NCI-H69 (cell line): ENCODE measurements around the gene ZNF618.

Experiments used
- DNase-seq: peaks from one replicate; lab custom pipeline; 2025; lab: John Stamatoyannopoulos, UW

The ZNF618 gene

DNA sequence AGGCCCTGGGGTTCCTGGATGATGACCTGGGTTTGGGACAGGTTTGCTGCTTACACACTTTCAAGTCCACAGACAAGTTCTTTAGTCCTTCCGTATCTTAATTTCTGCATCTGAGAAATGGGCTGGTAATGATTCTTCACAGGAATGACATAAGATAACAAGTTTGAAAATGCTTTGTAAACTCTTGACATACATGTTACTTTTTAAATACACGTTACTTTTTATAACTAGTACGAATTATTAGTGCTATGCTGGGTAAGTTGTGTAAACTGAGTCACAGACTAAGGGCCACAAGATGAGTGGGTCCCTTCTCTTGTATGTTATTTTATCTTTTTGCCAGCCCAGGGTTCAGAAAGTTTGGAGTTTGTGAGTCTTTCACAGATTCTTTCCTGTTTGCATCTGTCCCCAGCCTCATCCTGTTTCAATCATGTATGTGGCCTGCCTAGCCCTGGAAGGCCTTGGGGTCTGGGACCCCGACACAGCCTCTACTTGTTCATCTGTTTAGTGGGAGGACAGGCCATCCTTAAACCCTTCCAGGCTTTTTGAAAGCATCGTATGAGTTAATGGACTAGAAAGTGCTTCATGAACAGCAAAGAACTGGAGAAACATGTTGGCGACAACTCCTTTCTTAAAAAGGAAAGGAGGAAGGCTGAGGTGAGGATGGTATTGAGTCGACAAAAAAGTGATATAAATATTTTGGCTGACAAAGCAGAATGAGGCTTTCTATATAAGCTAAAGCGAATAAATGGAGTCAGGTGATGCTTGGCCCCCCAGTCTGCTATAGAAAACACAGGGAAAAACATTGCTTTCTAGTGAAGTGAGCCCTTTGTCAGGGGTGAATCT lies 9.3 kb downstream of the ZNF618 start:
- no peak for DNase-seq

DNA sequence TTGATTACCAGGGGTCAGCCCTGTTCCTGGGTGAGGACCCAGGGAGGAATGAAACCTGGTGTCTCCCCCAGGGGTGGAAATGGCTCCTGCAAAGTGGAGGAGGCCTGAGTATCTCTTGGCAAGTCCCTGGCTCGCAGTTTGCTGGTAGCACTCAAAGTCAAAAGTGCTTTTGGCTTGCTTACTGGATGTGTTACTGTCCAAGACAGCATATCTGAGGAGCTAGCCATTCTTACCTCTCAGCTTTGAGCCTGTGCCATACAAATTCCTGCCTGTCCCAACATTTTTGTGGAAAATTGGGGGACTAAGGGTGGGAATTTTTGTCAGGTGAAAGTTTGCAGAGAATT lies 9.9 kb downstream of the ZNF618 start:
- DNase-seq = no peak

DNA sequence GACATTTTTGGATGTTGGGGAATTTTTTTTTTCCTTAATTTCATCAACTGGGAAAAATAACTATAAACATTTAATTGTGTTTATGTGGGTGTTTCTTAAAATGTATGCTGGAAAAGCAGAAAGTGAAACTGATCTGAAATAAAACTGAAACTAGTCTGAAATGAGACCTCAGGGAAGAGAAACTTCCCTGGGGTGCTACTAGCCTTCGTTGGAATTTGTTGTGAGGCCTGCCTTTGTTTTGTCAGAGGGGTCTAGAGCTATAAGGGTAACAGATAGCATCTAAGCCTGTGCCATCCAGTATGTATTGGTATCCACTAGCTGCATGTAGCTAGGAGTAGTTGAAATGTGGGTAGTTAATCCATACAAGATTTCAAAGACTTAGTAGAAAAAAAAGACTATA lies 10.4 kb downstream of the ZNF618 start:
- DNase-seq = no peak

GRCh38 chr9:113886933-113887332 lies 10.8 kb downstream of the ZNF618 start:
- no peak for DNase-seq

- DNase-seq = no peak
Measured at GRCh38 chr9:113887436-113887835, 11.3 kb downstream of the ZNF618 start.

DNA sequence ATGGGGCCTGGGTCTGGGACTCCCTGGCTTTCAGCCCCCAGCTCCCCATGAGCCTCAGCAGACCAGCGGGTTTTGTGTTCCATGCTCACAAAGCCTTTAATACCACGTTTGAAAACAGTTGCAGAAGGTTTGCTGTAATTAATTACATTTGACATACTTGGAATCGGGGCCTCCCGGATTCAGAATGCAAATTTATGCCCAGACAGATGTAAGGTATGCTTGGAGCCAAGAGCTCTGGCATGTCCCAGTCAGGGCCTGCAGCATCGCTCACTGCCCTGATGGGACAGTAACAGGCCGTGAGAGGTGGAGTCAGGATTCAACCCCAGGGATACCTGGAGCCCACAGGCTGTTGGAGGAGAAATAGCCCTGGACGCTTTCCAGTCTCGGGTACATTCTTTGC lies 12.2 kb downstream of the ZNF618 start:
- no peak for DNase-seq

DNA sequence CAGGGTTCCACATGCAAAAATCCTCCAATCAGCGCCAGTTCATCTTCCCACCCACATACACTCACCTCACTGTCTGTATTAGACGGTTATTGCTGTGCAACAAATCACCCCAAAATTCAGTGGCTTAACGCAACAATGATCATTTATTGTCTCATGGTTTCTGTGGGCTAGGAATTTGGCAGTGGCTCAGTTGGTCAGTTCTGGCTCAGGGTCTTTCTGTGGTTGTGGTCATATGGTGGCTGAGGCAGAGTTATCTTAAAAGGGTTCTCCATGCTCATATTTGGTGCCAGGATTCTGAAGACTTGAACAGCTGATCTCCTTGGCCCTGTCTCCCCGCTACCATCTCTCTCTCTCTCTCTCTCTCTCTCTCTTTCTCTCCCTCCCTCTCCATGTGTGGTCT lies 12.9 kb downstream of the ZNF618 start:
- DNase-seq = no peak

DNA sequence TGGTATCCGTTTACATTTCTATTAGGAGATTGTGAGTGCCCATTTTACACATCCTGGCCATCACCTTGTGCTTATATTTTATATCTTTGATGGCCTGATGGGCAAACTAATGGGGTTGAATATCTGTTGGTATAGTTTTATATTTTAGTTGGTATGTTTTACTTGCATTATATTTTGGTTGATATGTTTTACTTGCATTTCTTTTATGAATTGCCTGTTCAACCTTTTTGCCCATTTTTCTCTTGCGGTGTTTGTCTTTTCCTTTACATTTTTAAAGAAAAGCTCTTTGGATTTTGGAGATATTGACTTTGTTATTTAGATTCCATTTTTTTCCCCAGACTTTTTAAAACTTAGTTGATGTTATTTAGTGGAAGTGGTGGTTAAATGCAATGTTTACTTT lies 14.6 kb downstream of the ZNF618 start:
- DNase-seq = no peak

- no peak for DNase-seq
Measured at GRCh38 chr9:113892861-113893491, 16.9 kb downstream of the ZNF618 start.

GRCh38 chr9:113894166-113894565 lies 18.1 kb downstream of the ZNF618 start:
- DNase-seq = no peak

- no peak for DNase-seq
Measured at GRCh38 chr9:113895526-113895925, 19.4 kb downstream of the ZNF618 start.

DNA sequence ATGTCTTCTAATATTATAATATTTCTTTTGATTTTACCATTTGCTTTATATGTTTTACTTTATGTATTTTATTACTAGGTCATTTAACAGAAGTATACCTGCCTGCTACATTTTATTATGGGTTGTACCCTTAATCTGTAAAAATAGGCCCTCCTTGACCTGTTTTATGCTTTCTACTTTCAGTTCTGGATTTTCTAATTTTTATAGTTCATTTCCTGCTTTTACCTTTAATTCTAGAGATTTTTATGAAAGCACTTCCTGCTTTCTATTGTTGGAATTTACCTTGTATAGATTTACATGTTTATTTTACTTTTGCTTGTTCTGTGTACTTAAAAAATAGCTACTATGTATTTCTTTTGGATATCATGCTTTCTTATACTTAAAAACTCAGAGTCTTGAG lies 20.6 kb downstream of the ZNF618 start:
- DNase-seq = no peak

DNA sequence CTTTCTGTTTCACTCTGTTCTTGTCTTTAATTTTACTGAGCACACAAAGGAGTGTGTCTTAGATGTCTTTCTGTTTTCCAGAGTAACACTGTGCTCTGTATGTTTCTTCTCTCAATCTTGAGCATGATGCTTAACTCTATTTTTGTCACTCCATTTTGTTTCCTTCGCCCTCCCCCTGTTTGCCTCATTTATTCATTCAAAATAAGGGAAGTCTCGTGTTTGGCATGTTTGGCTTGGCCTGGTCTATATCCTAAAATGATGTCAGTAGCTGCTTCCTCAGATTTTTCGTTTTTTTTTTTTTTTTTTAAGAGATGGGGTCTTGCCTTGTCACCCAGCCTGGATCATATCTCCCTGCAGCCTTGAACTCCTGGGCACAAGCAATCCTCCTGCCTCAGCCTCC lies 22.0 kb downstream of the ZNF618 start:
- no peak for DNase-seq

- DNase-seq = no peak
Measured at GRCh38 chr9:113898596-113898995, 22.5 kb downstream of the ZNF618 start.

DNA sequence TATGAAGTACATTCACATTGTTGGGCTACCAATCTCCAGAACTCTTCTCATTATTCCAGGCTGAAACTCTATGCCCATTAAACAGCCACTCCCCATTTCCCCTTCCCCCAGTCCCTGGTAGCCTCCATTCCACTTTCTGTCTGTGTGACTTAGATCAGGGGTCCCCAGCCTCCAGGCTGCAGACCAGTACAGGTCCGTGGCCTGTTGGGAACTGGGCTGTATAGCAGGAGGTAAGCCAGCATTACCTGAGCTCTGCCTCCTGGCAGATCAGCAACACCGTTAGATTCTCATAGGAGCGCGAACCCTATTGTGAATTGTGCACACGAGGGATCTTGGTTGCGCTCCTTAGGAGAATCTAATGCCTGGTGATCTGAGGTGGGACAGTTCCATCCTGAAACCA lies 23.1 kb downstream of the ZNF618 start:
- no peak for DNase-seq

- DNase-seq = no peak
Measured at GRCh38 chr9:113901221-113901688, 25.1 kb downstream of the ZNF618 start.

- no peak for DNase-seq
Measured at GRCh38 chr9:113903514-113904077, 27.5 kb downstream of the ZNF618 start.

DNA sequence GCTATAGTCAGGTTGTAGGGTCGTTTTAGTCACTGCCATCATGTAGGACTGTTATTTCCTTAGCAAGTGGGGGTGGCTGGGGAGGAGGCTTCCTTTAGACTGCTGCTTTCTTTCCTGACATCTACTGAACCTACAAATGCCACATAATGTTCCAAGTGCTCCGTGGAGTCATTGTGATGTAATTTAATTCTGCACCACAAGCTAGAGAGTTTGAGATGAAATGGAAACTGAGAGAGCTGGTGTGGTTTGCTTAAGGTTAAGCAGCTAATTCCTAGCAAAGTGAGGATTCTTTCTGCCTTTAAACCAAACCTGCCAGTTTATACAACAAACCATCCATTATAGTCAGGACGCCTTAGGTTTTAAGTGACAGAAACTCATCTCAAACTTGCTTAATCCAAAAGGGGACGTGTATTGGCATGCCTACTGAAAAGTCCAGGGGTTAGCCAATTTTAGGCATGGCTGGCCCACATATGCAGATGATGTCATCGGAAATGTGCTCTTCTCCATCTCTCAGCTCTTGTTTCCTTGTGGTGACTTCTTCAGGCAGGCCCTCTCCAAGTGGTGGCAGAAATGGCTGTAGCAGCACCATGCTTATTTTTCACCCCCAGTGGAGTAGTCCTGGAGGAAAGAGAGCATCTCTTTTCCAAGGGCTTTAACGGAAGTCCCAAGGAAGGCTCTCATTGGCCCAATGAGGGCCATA lies 30.5 kb downstream of the ZNF618 start:
- no peak for DNase-seq

GRCh38 chr9:113907282-113907681 lies 31.2 kb downstream of the ZNF618 start:
- no peak for DNase-seq

DNA sequence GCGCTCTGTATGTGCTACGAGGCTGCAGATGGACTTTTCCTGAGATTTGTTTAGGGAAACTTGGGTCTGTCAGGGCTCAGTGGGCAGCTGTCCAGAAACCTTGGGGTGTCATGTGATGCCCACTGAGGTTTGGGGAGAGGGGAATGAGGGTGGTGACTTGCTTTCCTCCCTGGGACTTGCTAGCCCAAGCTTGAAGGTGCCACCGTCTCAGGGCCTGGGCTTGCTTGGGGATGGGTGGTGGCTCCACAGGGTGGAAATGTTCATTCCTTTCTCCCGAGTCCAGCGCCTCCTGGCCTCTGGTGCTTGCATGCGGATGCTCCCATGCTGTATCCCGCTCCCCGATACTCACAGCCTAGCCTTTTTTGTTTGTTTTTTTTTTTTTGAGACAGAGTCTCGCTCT lies 33.3 kb downstream of the ZNF618 start:
- DNase-seq = no peak

DNA sequence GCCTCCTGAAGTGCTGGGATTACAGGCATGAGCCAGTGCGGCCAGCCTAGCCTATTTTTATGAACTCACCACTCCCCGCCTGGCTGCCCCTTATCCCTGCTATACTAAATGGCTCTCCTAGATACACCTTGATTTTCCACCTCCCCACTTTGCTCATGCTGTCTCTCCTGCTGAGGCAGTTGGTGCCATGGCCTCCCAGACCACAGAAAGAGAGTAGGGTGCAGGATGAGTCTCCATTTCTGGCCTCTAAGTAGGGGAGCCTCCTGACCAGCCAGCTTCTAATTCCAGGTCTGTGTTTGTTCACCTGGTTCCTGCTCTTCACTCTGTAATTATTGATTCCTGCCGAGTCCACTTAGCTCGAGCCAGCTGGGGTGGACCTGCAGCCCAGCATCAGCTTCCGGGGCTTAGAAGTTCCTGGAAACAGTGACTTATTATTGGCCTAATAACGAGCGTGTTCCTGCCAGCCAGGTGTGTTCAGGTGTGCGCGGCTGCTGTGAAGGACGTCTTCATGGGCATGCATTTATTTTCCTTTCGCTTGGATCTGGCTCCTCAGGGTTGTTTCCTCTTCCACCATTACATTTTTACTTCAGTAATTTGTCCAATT lies 34.0 kb downstream of the ZNF618 start:
- peak; percentile 83 for DNase-seq

GRCh38 chr9:113911850-113912557 lies 35.9 kb downstream of the ZNF618 start:
- no peak for DNase-seq
